Lower leg skin (tissue), 3 donors: Measurements from ENCODE around the gene SPACDR.

Experiments
- CTCF ChIP-seq, 3 donors: fragments of 450-650 bp; IDR thresholded peaks; one replicate each; pipeline ENCODE4 v1.5.1; 2016; ENCODE audit warnings: antibody characterized with exemption in 3 of 3, mild to moderate bottlenecking in 3 of 3, moderate library complexity in 2 of 3
- POLR2A ChIP-seq, 2 donors: fragments of 450-650 bp; IDR thresholded peaks; one replicate each; pipeline ENCODE4 v1.6.1; 2016 to 2017; ENCODE audit warnings: antibody characterized with exemption in 2 of 2, mild to moderate bottlenecking in 1 of 2, moderate library complexity in 1 of 2

GRCh38 chr7:100413889-100414288 is 50.2 kb downstream of the SPACDR start:
- TF ChIP-seq CTCF (IDR thresholded peaks at IDR 0.05) (no peak), POLR2A (IDR thresholded peaks at IDR 0.05) (no peak)
